ENCODE data around the gene HOOK2.
A peak's percentile ranks its signal among the peaks of the same experiment; 100 is the strongest.

HOOK2 gene

DNA sequence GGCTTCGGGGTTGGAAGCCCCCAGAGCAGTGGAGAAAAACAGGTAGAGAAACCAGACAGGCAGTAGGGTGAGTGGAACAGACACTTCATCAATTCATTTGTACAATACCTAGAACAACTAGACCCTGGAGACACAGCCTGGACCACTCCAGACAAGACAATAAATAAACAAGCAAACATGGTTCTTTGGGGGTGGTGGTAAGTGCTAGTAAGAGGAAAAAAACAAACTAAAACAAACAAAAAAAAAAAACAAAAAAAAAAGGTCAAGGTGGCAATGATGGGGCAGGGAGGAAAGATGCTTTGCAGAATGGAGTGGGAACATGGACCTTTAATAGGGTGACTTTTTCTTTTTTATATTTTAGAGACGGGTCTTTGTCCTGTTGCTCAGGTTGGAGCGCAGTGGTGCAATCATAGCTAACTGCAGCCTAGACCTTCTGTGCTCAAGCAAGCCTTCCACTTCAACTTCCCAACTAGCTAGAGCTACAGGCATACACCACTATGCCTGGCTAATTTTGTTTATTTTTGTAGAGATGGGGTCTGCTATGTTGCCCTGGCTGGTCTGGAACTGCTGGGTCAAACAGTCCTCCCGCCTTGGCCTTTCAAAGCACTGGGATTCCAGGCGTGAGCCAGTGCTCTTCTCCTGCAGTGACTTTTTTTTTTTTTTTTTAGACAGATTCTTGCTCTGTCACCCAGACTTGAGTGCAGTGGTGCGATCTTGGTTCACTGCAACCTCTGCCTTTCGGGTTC is 19.0 kb upstream of the HOOK2 start:
- no peak for DNase-seq (ENCODE audit: low read depth)

DNA sequence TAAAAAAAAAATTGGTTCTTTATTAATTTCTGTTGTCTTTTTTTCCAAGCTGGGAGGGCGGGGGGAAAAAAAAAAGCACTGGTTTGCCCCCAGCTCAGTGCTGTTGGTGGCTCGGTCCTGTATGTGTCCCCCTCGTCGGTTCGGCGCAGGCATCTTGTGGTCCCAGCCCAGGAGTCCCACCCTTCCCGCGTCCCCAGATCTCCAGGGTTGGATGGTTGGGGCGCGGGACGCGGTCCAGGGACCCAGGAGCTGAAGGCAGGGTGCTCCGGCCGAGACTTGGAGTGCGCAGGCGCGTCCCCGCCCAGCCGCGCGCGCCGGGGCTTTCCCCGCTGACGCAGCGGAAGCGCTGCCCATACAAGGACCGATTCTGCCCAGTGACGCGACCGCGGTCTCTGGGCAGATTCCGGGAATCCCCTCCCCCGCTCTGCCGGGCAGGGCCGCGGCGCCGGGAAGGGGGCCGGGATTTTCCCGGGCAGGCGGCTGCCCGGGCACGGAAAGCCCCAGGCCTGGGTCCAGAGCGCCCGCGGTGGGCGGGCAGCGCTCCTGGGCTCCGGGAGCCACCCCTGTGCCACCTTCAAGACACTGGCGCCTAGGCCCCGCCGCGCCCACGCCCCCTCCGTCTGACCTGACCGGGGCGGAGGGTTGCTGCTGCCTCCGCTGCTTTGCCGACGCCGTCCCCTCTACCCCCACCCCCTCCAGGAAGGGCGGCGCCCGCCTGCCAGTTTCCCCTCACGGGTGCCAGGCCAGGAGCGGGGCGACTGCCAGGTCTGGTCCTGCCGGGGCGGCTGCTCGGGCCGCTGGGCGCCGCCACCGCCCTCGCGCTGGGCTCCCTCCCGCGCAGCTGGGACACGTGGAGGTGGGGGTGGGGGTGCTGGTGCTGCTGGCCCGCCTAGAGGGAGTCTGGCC is 18.2 kb upstream of the HOOK2 start:
- DNase-seq (ENCODE audit: low read depth) = peak; percentile 90

DNA sequence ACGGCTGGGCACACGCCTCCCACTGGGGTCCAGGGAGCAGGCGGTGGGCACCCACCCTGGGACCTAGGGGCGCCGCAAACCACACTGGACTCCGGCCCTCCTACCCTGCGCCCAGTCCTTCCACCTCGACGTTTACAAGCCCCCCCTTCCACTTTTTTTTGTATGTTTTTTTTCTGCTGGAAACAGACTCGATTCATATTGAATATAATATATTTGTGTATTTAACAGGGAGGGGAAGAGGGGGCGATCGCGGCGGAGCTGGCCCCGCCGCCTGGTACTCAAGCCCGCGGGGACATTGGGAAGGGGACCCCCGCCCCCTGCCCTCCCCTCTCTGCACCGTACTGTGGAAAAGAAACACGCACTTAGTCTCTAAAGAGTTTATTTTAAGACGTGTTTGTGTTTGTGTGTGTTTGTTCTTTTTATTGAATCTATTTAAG is 17.5 kb upstream of the HOOK2 start:
- no peak for DNase-seq (ENCODE audit: low read depth)

DNA sequence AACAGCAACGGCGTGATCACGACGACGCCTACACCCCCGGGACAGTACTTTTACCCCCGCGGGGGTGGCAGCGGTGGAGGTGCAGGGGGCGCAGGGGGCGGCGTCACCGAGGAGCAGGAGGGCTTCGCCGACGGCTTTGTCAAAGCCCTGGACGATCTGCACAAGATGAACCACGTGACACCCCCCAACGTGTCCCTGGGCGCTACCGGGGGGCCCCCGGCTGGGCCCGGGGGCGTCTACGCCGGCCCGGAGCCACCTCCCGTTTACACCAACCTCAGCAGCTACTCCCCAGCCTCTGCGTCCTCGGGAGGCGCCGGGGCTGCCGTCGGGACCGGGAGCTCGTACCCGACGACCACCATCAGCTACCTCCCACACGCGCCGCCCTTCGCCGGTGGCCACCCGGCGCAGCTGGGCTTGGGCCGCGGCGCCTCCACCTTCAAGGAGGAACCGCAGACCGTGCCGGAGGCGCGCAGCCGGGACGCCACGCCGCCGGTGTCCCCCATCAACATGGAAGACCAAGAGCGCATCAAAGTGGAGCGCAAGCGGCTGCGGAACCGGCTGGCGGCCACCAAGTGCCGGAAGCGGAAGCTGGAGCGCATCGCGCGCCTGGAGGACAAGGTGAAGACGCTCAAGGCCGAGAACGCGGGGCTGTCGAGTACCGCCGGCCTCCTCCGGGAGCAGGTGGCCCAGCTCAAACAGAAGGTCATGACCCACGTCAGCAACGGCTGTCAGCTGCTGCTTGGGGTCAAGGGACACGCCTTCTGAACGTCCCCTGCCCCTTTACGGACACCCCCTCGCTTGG is 16.9 kb upstream of the HOOK2 start:
- DNase-seq (ENCODE audit: low read depth) = no peak

DNA sequence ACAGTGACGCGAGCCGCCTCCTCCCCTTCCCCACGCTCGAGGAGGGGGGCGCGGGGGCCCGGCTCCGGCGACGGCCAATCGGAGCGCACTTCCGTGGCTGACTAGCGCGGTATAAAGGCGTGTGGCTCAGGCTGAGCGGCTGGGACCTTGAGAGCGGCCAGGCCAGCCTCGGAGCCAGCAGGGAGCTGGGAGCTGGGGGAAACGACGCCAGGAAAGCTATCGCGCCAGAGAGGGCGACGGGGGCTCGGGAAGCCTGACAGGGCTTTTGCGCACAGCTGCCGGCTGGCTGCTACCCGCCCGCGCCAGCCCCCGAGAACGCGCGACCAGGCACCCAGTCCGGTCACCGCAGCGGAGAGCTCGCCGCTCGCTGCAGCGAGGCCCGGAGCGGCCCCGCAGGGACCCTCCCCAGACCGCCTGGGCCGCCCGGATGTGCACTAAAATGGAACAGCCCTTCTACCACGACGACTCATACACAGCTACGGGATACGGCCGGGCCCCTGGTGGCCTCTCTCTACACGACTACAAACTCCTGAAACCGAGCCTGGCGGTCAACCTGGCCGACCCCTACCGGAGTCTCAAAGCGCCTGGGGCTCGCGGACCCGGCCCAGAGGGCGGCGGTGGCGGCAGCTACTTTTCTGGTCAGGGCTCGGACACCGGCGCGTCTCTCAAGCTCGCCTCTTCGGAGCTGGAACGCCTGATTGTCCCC is 16.1 kb upstream of the HOOK2 start, which contains the start of gene JUNB:
JUNB (plus strand) TSS at position 142 of the 706 bp plus-strand sequence; CDS start at position 428, 286 bp downstream.
- DNase-seq (ENCODE audit: low read depth) = peak; percentile 95

DNA sequence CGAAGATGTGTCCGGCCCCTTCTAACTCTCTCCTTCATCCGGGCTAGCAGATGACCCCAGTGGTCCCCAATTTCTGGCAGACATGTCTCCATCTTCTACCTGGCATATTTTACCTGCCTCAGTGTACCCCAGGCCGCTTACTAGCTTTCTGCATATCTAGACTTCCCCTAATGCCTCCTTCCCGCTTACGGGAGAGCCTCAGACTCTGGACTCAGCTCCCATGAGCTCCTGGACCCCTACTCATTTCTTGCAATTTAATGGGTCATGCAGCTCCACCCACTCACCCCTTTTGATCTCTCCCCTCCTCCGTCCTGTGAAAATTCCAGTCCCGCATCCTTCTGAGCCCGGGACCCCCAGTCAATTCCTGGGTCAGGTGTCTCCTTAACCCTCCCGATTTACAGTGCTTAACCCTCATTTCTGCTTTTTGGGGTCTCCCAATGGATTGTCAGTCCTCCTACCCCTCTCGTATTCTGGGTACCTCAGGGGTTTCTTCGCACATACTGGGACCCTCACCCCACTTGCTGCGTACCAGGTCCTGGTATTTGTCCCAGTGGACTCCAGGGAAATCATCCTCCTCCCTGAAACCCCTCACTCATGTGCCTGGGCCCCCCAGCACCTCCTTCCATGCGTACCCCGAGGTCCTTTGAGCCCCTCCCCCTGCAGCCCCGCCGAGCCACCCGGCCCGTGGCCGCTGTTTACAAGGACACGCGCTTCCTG is 15.4 kb upstream of the HOOK2 start:
- no peak for DNase-seq (ENCODE audit: low read depth)

DNA sequence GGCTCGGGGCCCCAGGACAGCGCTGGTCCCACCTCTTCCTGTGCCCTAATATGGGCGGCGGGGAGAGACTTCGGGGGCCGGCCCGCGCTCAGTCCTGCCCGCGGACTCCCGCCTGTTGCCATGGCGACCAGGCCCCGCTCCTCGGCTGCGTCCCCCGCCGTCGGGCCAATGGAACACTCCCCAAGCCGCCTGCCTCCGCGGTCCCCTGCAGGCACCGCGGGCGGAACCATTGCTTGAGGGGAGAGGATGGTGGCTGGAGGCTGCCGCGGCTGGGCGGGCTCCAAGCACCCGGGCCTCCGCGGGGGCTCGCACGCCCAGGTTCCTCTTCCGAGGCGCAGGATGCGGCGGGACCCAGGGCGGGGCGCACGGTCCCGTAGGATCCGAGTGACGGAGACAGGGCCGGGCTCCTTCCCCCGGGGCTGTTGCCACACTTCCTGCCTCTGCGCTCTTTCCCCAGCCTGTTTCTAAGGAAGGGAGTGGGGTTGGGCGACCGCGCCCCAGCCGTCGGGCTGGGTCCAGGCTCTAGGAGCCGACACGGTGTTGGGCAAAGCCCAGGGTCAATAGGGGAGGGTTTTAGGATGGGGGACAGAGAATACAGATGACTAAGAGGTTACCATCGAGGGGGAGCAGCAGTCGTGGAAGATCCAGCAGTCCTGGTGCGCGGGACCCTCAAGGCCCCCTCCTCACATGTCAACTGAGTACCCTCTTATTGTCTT is 14.7 kb upstream of the HOOK2 start:
- peak; percentile 91 for DNase-seq (ENCODE audit: low read depth)

DNA sequence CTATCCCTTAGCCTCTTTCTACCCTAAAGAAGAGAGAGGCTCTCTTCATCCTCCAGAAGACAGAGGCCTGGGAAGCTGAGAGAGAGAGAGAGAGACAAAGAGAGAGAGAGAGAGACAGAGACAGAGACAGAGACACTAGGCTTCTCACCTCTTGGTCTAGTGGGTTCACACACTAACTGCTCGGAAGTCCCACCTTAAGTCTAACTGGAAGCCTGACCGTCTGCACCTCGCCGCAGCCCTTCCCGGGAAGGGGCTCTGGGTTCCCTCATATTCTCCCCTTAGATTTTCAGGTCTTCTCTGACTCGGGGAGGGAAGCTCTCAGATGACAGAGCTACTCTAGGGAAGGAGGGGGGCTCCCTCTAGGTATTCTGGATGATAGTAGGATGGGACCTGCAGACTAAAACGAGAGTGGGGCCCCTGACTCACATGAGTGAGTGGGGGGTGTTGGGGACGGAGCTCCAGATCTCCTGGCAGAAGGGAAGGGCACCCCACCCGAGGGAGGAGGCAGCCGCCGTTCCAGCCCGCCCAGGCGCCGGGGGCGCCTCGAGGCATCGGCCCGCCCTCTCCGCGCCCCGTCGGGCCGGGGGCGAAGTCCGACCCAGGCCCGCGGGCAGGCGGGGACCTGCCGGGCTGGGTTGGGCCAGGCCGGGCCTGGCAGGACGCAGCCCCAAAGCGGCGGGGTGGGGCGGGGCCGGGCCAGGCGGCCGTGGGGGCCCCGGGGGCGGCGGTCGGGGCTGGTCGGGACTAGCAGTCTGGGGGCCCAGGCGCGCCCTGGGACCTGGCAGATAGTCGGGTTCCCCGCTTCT is 13.9 kb upstream of the HOOK2 start:
- DNase-seq (ENCODE audit: low read depth) = no peak

DNA sequence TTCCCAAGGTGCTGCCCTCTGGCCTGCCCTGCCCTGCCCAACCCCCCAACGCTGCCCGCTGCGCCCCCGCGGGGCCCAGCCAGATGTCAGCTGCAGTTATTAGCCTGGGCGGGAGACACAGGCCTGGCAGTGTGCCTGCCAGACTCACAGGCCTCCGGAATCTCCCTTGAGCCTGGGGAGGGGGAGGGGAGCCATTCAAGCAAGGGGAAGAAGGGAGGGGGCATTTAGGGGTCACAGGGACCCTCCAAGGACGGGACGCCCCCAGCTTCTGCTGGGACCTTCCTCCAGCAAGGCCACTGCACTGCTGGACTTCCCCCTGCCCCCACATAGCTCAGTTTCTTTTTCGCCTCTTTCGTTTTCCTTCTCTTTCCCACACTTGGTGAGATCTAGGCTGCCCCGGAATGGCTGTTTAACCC is 13.3 kb upstream of the HOOK2 start:
- peak; percentile 54 for DNase-seq (ENCODE audit: low read depth)

DNA sequence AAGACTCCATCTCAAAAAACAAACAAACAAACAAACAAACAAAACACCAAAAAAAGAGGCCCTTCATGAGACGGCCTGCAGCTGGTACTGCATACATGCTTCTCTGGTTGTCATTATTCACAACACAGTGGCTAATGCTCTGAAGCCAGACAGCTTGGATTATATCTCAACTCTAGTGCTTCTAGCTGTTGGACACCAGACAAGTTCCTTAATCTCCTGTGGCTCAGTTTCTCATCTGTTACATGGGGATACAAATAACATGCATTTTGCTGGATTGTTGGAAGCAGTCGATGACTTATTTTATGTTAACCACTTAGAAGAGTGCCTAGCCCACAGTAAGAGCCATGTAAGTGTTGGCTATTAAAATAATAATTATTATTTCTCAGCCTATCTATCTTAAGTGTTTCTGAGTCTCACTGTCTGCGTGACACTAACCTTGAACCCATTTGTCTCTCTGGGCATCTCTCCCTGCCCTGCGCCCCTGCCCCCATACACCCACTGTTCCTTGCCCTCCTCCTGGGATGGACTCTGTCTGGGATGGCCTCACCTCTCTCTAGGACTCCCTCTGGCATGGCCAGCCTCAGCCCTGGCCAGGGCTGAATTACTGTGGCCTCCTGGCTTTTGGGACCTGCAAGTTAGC is 12.8 kb upstream of the HOOK2 start:
- no peak for DNase-seq (ENCODE audit: low read depth)

DNA sequence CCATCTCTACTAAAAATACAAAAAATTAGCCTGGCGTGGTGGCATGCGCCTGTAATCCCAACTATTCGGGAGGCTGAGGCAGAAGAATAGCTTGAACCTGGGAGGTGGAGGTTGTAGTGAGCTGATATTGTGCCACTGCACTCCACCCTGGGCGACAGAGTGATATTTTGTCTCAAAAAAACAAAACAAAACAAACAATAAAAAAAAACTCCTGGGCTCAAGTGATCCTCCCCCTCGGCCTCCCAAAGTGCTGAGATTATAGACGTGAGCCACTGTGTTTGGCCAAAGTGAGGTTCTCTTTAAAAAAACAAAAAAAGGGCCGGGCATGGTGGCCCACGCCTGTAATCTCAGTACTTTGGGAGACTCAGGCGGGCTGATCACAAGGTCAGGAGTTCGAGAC is 12.1 kb upstream of the HOOK2 start:
- no peak for DNase-seq (ENCODE audit: low read depth)

DNA sequence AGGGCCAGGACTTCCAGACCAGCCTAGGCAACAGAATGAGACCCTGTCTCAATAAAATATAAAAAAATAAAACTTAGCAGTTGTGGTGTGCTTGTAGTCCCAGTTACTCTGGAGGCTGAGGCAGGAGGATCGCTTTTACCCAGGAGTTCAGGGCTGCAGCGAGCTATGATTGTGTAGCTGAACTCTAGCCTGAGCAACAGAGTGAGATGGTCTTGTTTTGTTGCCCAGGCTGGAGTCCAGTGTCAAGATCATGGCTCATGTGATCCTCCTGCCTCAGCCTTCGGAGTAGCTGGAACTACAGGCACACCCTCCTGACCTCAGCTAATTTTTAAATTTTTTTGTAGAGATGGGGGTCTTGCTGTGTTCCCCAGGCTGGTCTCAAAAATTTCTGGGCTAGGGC is 11.6 kb upstream of the HOOK2 start:
- DNase-seq (ENCODE audit: low read depth) = no peak

DNA sequence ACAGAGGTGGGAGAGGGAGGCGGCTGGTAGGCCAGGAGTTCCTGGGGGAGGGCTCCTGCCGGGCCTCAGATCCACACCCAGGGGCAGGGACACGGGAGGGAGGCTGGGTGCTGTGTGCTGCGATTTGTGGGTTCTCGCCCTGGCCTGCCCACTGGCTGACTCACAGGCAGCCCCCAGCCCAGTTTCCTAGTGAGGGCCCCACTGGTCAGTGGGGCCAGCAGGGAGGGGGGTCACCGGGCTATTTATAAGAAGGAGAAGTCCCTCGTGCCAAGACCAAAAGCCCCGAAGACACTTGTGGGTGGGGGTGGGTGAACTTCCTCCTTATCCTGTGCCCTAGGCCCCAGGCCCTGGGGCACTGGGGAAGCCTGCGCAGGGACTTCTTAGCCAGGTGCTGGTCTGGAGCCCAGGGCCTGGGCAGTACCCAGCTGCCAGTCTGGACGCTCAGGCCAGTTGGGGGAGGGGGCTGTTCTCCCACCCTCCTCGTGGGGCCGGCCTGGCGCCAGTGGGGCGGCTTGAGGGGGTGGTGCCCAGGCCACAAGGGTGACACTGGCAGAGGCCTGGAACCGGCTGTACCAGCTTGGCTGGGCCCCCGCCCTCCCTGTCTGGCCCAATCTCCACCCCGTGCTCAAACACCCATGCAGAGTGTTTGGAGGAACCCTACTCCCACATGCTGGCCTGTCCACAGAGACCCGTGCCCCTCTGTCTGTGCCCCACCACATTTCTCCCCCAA is 11.0 kb upstream of the HOOK2 start:
- no peak for DNase-seq (ENCODE audit: low read depth)

DNA sequence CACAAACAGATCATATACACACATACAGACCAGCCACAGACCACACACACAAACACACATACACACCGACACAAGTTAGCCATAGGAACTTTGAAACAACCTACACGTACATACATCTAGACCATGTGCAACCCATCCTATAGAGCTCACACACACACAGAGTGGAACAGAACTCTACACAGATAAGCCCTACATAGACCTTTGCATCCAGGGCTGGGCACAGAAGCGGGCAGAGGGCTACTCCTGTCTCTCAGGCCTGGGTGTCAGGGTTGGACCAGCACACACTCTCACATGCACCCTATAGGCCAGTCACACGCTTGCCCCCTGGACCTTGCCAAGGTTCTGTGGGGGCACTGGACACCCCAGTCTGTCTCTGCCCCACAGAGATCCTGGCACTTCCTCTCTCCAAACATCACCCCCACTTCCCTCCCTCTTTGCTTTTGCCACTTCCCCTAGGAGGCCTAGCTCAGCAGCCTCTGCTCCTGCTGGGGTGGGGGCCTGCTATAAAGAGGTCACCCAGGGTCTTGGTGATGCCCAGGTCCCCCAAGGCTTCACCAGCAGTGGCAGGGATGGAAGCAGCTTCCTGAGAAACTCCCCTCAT is 10.2 kb upstream of the HOOK2 start:
- no peak for DNase-seq (ENCODE audit: low read depth)

DNA sequence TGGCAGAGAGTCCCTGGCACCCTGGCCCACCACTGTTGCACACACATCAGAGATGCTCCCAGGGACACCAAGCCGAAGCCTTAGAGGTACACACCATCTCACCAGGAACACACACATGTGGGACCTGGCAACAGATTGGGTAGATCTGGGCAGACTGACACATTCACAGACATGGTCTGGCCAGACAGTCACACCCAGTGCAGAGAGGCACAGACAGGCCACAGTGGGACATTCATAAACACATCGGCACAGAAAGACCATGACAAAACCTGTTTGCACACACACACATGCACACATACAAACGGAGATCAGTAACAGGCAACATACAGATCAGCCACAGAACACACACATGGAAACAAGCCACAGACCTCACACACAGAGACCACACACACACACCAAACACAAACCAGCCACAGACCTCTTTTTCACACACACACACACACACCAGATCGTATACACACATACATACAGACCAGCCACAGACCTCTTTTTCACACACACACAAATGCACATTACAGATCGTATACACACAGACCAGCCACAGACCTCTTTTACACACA is 9.6 kb upstream of the HOOK2 start:
- no peak for DNase-seq (ENCODE audit: low read depth)

DNA sequence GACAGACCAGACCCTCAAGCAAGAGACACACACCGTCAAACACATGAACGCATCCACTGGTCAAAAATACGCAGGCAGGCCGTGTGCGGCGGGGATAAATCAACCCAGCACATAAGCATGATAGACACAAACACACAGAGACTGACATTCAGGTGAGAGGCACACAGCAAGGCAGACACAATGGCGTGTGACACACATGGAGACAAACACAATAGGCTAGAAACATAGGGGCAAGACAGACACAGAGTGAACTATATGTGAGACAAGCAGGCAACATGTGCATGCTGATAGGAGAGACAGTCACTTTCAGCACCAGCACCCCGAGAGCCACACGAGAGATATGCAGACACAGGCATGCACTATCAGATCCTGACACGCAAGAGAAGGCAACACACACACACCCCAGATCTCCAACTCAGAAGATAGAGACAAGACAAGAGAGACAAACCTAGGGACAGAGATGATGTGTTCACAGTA is 9.1 kb upstream of the HOOK2 start:
- DNase-seq (ENCODE audit: low read depth) = no peak

DNA sequence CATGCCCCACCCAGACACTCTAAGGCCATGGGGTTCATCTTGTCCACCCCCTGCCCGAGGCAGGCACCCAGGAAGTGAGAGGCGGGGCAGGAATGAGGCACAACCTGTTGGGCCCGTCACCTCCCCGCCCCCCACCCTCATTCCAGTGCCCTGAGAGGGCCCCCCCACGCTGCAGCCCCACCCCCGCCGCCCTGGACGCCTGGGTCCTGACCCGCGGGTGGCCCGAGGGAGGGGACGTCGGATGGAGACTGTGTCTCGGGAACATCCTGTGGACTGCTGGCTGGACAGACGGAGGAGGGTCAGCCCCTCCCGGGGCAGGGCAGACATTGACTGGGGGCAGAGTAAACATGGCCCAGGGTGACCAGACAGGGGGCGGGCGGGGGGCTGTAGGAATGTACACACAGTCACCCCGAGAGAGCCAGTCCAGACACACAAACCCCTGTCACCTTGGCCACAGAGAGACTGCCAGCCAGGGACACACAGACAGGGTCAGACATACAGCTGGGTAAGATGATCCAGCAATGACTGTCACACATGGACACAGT is 8.6 kb upstream of the HOOK2 start:
- DNase-seq (ENCODE audit: low read depth) = no peak

Data from GM04504 (cell line).